Germinal center (tissue), 1 donor: ENCODE measurements around the gene SURF6.
"Not testable (repeated sequence)": the region's sequence is repeated elsewhere in the genome, so short reads cannot be mapped to it uniquely, and the experiment has no call there.

ENCODE experiments used
- DNase-seq: peaks from one replicate; pipeline ENCODE4 v3.0.0; 2012; ENCODE audit warnings: mixed read lengths, low spot score

The SURF6 gene

DNA sequence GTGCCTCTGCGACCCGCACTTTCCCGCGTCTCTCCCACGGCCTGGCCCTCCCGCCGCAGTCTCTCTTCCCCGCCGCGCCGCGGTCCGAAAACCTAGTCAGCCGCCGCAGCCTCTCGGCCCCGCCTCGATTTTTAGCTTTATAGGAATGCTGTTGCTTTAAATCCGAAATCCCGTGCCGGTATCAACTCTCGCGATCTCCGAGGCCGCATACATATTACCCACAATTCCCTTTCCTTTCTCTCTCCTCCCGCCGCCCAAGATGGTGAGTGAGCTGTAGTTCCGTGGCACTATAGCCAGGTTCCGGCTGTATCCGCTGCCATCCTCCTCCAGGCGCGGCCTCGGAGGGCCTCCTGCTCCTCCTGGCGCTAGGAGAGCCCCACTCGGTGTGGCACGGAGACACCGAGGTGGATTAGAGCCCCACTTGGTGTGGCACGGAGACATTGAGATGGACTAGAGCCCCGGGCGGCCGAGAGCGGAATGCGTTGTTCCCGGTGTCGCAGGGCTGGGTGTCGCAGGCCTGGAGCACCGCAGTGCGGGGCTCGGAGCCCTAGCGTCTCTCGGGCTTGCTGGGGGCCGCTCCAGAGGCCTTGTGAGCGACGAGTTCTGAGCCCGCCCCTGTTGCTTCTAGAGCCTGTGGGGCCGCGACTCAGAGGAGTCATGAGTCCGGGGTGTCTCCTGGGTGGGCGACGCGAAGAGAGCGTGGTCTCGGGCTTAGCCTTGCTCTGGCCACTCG lies 12.2 kb upstream of the SURF6 start, which contains the start of the genes MED22 and RPL7A:
Gene MED22 (minus strand): TSS at position 147 of the 733 bp plus-strand sequence. CDS start 1,469 bp downstream, outside the sequence.
Gene RPL7A (plus strand): TSS at position 234 of the 733 bp plus-strand sequence. CDS start 26 bp downstream, at position 260.
- DNase-seq: peak; percentile 90

DNA sequence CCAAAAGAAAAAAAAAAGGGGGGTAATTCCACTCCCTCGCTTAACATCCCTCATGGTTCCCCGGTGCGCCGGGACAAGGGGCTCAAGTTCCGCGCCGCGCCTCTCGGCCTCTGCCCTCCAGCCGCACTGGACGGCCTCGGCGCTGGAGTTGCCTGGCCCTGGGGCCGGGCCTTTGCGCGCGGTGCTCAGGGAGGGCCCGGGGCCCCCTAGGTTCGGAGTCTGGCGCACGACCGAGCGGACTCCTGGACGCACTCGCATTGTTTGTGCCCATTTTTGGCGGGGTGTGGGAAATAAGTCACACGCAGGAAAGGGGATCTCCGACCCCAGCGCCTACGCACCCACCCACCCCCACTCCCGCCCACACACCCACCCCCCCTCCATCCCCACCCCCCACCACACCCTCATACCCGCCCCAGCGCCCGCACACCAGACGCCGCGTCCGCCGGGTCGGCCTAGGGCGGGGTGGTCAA lies 11.6 kb upstream of the SURF6 start:
- DNase-seq: peak; percentile 56

DNA sequence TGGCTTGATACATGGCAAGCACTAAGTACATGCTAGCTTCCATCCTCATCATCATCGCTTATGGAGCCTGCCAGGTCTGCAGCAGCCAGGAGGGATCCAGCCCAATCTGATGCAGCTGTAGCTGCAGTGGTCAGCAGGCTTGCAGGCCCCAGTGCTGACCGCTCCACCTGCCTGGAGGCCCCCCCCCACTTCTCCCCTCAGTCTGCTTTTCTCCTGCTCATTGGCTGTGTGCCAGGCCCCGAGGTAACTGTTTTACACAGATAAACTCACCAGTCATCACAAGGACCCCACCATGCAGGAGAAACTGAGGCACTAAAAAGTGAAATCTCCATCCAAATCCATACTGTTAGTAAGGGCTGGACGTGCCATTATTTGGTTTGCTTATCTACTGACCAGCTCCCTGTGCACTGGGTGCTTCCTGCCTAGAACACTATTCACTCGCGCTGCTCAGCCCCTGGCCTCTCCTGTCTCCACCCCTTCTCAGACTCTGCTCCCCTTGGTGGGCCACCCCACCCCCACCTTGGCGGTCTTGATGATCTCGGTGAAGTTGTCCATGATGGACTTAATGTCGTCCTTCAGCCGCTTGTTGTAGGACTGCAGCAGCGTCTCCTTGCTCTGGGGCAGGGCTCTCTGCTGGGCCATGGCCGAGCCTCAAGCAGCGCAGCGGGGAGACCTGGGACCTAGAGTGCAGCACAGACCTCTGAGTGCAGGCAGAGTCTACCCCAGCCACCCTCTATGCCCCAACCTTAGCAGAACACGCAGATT lies 10.2 kb upstream of the SURF6 start:
- no peak for DNase-seq

DNA sequence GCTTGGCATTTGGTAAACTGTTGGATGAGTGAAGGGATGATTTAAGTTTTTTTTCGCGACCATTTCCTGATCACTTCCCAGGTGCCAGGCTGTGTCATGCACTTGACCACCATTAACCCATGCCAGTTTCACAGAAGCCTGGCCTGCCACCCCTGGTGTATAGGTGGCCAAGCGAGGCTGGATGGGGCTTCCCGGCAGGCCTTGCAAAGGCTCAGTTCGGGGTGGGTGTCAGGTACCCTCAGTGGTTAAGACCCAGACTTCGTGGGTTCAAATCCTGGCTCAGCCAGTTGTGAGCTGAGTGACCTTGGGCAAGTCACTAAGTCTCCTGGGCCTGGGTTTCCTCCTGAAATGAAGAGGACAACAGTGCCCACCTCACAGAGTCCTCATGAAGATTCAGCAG lies 9.6 kb upstream of the SURF6 start:
- no peak for DNase-seq

DNA sequence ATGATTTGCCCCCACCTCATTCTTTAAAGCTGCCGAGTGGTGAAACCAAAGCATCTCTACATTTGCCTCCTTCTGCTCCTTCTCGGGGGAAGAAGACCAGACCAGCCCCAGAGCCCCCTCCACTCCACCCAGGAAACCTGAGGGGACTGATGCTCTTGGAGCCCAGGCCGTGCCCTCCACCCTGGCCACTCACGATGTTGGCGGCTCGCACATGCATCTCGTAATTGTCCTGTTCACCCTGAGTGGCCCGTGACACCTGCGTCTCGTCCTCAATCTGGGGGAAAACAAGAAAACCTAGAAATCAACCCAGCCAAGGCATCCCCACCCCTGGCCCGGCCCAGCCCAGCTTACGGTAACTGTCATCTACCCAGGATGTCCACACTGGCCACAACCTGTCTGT lies 9.0 kb upstream of the SURF6 start:
- DNase-seq: no peak

DNA sequence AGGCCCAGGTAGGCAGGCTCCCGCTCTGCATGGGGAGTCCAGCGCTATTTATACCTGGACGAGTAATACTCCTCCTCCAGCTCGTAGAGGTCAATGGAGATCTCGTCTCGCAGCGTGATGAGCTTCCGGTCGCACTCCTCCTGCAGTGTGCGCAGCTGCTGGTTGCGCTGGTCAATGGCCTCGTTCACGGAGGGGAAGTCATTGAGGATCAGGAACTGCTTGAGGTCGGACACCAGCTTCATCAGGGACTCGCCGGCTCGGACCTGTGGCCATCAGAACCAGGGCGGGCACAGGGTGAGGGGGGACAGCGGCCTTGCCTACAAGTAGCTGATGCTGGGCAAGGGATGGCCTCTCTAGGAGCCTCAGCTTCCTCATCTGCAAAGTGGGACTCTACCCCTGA lies 8.1 kb upstream of the SURF6 start:
- no peak for DNase-seq

DNA sequence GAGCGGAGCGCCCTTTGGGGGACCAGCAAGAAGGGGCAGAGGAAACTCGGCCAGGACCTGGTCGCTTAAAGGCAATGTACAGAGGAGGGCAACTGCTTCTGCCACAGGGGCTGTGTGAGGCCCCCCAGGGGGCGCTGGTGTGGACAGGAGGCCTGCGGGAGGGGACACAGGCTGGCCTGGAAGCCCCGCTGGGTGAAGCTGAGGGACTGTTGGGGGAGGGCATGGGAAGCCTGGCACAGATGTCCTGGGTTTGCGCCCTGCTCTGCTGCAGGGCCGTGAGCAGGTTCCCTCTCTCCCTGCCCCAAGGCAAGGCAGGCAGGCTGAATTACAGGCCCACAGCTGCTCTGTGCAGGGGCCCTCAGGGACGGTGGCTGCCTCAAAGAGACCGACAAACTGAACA lies 6.6 kb upstream of the SURF6 start:
- DNase-seq: no peak

DNA sequence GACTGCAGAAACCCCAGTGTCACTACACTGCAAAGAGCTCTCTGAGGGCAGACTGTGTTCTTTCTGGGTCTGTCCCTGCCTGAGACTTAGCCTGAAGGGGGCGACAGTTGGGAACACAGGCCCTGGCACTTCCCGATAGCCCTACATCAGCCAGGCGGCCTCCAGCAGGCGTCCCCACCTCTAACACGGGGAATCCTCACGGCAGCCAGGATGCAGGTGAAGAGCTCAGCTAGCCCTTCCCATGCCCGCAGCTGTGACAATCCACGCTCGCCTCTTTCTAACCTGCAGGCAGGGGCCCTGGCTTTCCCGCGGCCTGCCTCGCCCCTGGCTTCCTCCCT lies 6.0 kb upstream of the SURF6 start:
- DNase-seq: no peak

DNA sequence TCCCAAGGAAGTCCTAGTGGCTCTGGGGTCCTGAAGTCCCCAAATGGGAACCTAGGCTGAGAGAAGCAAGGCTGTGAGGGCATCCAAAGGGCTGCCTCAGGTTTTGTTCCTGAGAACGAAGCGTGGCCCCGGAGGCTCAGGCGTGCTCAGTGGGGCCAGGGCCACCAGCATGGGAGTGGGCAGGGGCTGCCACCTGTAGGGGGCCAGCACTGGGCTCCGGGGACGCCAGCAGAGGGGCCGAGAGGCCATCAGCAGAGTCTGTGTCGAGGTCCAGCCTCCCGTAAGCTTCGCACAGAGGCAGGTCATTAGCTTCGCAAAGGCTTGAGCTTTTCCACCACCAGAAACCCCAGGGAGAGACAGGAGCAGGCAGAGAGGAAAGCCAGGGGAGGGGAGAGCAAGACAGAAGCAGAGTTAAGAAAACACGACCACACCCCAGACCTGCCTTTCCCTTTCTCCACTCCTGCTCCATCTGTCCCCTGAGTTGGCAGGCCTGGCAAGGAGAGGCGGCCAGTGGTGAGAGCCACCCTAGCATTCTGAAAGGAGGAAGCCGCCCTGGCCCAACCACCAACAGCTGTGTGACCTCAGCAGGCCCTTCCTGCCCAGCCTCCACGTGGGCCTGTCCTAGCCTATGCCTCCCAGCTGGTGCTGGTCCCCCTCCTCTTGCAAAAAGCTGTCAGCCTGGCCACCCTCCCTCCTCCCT lies 5.5 kb upstream of the SURF6 start:
- no peak for DNase-seq

DNA sequence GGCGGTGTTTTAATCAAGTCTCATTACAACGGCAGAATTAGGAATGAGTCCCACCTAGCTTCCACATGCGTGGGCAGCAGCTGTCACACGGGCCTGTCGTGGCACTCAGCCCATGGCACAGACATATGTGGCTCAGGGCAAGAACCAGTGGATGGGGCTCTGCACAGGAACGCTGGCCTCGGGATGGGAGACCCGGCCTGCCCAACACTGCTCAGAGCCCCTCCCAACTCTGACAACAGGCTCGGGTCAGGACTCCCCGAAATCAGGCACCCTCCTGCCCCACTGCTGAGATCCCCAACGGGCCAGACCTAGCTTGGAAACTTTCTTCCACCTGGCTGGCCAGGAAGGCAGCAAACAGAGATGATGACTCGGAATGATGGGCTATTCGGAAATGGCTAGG lies 4.9 kb upstream of the SURF6 start:
- DNase-seq: no peak

DNA sequence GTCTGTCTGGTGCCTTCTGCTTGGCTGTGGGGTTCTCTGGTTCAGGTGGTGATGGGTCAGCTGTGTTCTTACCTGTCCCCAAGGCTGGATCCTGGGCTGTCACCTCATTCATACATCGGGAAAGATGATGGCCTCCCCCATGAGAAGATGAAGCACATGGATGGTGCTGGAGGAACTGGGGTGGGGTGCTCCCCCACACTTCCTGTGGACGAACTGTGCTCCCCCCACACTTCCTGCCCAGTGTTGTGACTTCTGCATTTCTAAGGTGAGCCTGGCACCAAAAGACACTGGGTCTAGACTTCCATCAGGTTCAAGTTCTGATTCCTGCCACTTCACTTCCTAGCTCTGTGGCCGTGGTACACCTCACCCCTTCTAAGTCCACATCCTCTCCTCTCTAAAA lies 4.3 kb upstream of the SURF6 start:
- DNase-seq: no peak

DNA sequence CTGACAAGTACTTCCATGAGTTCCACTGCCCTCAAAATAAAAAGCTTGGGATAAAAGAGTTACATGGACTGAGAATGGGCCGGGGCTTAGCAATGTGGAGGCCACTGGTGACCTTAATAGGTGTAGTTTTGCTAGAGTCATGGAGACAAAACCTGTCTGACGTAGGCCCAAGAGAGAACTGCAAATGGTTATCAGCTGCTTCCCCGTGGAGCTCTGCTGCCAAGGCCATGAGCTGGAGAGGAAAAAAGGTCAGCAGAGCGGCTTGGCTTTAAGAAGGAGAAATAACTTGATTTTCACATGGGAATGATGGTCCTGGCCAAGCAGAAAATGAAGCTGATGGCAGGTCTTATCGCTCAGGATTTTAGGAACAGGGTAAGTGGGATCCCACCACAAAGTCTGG lies 3.7 kb upstream of the SURF6 start:
- no peak for DNase-seq

DNA sequence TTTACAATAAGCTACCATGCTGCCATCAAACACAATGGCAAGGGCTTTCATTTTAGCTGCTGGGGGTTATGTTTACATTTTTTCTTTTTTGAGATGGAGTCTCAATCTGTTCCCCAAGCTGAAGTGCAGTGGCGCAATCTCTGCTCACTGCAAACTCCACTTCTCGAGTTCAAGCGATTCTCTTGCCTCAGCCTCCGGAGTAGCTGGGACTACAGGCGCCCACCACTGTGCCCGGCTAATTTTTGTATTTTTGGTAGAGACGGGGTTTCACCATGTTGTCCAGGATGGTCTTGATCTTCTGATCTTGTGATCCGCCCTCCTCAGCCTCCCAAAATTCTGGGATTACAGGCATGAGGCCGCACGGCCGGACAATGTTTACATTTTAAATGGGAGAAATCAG lies 1.1 kb downstream of the SURF6 start:
- not testable (repeated sequence) for DNase-seq

DNA sequence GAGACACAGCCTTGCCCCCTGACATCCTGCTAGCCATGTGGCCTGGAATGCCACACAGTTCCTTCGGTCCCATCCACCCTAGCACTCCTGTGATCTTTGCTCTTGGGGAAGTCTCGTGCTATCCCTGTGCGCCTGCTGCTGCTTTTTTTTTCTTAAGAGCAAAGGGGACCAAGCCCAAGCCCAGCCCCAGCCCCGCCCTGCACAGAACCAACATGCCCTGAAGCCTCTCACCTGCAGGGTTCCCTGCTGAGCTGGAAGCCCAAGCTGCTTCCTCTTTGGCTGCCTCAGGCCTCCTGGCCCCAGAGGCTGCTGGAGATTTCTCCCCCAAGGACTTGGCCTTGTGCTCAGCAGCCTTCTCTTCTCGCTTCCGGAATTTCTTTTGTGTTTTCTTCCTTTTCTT lies 1.8 kb downstream of the SURF6 start:
- no peak for DNase-seq

DNA sequence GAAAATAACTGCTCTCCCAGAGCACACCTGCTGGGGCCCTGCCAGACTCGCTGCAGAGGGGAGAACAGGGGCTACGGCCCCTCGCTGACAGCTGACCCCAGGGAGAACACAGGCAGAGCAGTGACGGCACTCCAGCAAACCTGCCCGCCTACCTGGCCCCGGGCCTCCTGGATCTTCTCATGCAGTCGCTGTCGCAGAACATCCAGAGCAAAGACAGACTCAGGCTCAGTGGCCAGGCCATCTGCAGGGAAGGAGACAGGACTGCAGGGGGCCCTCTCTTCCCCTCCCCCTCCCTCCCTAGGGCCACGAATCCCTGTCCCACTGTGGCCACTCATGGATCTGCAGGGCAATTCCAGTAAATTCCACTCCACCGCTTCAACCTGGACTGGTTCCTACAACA lies 2.4 kb downstream of the SURF6 start:
- DNase-seq: no peak

DNA sequence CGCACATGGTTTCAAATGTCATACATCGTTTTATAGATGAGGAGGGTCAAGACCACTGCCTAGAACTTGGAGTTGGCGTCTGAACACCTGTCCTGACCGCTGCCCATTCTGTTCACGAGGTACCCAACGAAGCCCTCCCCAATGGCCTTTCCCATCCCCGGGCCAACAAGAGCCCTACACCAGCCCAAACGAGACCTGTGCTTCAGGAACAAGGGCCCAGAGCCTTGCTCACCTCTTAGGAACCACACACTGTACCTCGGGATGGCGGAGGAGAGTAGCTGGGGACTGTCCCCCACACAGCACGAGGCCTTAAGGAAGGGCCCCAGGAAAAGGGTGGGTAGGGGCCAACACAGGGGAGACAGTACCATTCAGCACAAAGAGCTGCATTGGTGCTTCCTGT lies 3.0 kb downstream of the SURF6 start:
- DNase-seq: no peak

DNA sequence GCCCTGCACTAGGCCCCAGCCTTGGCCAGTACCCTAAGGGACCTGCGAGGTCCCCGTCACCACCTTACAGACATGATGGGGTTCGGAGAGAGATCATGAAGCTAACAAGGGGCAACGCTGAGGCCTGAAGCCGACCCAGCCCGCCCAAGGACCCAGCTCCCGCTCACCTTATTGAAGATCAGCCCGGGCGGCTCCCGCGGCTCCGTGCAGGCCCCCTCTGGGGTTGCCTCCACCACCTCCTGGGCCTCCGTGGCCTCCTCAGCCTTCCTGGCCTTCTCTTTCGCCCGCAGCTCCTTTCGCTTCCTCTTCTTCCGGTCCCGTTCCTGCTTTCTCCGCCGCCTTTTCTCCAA lies 3.6 kb downstream of the SURF6 start:
- DNase-seq: no peak

DNA sequence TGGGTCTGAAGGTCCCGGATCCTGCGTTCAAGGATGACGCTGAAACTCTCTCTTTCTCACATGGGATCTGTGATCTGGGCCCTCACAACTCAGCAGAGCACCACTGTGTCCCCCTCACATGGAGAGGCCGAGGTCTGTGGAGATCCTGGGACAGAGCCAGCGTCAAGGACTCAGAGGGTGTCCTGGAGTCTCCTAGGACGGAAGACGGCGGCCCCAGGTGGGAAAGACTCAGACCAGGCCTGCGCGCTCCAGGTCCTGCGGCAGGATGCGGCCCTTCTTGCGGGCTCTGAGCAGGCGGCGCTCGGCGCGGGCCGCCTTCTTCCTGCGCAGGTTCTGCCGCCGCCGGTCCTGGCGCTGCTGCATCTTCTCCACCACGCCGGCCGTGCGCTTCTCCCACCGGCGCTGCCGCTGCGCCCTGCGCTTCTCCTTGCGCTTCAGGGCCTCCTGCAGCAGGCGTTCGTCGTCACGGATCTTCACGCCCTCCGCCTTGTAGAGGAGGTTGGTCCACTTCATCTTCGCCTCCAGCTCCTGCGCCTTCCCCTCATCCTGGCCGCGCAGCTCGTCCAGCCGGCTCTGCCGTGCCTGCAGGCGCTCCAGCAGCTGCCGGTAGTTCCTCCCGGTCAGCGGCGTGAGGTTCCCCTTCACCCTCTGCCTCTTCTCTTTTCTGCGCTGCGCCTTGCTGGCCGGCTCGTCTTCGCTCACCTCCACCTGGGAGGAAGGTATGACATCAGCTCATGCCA lies 4.2 kb downstream of the SURF6 start:
- DNase-seq: no peak

DNA sequence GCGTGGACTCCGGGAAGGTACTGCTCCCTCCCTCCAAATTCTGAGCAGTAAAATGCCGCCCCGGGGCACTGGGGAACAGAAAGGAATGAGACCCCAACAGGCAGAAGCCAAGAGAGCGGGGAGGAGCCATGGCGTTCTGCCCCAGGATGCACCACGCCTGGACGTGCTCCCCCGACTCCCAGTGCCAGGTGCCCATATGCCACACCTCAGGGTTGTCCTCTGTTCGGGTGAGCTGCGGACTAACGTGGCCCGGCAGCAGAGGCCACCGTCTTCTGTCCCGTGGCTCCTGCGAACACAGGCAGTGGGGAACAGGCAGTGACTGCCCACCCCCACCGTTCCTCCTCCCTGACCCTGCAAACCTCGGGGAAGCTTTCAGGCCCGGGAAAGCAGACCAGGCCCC lies 4.8 kb downstream of the SURF6 start:
- DNase-seq: no peak

DNA sequence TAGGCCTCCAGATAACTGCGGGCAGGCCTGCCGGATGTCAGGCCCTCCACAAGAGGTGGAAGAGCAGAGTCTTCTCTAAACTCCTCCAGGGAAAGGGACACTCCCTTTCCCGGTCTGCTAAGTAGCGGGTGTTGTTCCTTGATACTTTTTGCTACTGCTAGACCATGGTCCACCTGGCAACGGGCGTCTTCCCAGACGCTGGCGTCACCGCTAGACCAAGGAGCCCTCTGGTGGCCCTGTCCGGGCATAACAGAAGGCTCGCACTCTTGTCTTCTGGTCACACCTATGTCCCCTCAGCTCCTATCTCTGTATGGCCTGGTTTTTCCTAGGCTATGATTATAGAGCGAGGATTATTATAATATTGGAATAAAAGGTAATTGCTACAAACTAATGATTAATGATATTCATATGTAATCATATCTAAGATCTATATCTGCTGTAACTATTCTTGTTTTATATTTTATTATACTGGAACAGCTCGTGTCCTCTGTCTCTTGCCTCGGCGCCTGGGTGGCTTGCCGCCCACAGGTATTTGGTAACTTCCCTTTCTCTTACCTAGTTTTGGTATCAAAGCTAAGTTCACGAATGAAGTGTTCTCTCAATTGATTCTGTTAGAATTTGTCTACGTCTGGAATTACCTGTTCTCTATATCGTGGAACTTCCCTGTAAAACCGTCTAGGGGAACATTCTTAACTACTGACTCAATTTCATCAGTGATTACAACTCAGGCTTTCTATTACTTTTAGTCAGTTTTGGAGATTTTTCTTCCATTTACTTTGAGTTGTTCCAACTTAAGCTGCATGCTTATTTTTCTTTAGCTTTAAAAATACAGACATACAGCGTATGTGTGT lies 6.5 kb downstream of the SURF6 start:
- not testable (repeated sequence) for DNase-seq

DNA sequence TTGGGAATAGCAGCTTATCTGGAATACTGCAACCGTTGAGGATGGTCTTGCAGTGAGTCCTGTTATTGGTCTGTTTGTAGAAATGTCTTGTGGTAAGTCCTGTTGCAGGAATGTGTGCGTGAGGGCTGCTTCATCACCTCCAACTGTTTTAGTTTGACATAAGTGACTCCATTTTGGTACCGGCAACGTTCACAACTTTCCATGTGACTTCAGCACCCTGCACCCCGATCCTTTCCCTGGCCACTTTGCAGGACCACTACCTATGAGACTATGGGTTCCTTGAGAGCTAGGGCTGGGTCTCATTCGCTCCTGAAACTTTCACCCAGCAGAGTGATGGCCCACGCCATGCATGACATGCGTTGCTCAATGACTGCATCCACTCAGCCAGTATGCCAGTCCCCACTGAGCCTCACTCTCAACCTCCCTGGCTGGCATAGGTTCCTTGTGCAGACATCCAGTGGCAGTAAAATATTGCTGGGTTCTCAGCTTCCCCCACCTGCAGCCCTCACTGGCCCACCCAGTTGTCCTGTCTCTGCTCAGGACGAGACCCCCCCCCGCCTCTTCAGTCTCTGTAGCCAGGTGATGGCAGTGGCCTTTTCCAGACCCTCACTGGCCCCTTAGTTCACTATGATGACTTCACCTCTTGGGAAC lies 8.0 kb downstream of the SURF6 start:
- no peak for DNase-seq
